HEK293T (cell line): ENCODE data around the gene RIOK2.

ENCODE experiments used
- ARNT ChIP-seq: fragments of 450-650 bp; IDR thresholded peaks from 2 replicates; pipeline ENCODE4 v1.6.1; 2017; ENCODE audit warnings: mild to moderate bottlenecking
- FOXK2 ChIP-seq: fragments of 450-650 bp; IDR thresholded peaks from 2 replicates; pipeline ENCODE4 v1.6.1; 2016; ENCODE audit warnings: mild to moderate bottlenecking

DNA sequence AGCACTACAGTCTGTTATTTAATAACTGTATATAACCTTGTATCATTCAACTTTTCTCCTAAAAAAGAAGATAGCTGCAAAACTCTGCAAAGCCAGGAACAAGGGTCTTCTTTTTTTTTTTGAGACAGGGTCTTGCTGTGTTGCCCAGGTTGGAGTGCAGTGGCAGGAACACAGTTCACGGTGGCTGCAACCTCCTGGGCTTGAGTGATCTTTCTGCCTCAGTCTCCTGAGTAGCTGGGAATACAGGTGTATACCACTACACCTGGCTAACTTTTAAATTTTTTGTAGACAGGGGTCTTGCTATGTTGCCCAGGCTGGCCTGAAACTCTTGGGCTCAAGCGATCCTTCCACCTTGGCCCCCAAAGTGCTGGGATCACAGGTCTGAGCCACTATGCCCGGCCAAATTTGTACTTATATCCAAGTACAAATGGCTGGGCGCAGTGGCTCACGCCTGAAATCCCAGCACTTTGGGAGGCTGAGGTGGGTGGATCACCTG is 19.2 kb downstream of the RIOK2 start:
- TF ChIP-seq ARNT: no peak
- no peak for TF ChIP-seq FOXK2
